PFSK-1 (cell line): ENCODE data around the gene OR52N5.

Experiments used
- FOXP2 ChIP-seq: optimal IDR thresholded peaks from 2 replicates; pipeline ENCODE3; 2011; ENCODE audit warnings: borderline replicate concordance, control low read depth, inconsistent platforms; ENCODE audit not compliant: insufficient read depth; ENCODE audit errors: extremely low read length, extremely low read depth
- POLR2AphosphoS5 ChIP-seq: IDR thresholded peaks from 2 replicates; pipeline ENCODE4 v1.6.1; 2012; ENCODE audit warnings: low read depth, mild to moderate bottlenecking, control low read depth, low read length, moderate library complexity
- SIN3A ChIP-seq: IDR thresholded peaks from 2 replicates; pipeline ENCODE4 v1.6.1; 2012; ENCODE audit warnings: mild to moderate bottlenecking, low read length, moderate library complexity, borderline replicate concordance; ENCODE audit not compliant: insufficient read depth
- TAF1 ChIP-seq: IDR thresholded peaks from 2 replicates; pipeline ENCODE4 v1.6.1; 2012; ENCODE audit warnings: low read length, control low read depth, borderline replicate concordance; ENCODE audit not compliant: insufficient read depth
- TF ChIP-seq, protein P1 (sequence below), 2 experiments: IDR thresholded peaks; 2 replicates each; pipeline versions ENCODE4 v1.6.1 to v1.8.0; 2011 to 2012; ENCODE audit warnings: low read depth in 2 of 2, low read length in 2 of 2, control low read depth in 1 of 2, inconsistent platforms in 1 of 2, mild to moderate bottlenecking in 1 of 2, moderate library complexity in 1 of 2; ENCODE audit not compliant: insufficient read depth in 1 of 2

DNA sequence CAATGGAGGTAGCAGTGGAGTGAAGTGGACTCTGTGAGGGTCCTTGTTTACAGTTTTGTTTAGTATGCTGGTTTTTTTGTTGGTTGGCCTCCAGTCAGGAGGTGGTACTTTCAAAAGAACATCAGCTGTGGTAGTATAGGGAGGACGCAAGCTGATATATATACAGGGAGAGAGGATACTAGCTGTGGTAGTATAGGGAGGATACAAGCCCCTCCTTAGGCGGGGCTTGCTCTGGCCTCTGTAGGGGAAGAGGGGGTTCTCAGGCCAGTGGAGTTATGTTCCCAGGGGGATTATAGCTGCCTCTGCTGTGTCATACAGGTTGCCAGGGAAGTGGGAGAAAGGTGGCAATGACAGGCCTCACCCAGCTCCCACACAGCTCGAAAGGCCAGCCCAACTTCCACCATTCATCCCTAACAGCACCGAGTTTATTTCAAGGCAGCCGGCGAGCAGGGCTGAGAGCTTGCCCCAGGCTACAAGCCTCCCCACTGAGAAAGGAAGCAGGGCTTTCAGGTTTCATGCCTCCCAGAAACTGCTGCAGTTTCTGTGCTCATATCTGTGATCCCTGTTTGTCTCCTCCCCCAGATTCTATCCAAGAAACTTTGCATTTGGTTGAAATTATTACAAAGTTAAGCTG is 48.2 kb upstream of the OR52N5 start:
- no peak for TF ChIP-seq POLR2AphosphoS5
- TF ChIP-seq SIN3A: no peak
- TF ChIP-seq, protein P1, sequence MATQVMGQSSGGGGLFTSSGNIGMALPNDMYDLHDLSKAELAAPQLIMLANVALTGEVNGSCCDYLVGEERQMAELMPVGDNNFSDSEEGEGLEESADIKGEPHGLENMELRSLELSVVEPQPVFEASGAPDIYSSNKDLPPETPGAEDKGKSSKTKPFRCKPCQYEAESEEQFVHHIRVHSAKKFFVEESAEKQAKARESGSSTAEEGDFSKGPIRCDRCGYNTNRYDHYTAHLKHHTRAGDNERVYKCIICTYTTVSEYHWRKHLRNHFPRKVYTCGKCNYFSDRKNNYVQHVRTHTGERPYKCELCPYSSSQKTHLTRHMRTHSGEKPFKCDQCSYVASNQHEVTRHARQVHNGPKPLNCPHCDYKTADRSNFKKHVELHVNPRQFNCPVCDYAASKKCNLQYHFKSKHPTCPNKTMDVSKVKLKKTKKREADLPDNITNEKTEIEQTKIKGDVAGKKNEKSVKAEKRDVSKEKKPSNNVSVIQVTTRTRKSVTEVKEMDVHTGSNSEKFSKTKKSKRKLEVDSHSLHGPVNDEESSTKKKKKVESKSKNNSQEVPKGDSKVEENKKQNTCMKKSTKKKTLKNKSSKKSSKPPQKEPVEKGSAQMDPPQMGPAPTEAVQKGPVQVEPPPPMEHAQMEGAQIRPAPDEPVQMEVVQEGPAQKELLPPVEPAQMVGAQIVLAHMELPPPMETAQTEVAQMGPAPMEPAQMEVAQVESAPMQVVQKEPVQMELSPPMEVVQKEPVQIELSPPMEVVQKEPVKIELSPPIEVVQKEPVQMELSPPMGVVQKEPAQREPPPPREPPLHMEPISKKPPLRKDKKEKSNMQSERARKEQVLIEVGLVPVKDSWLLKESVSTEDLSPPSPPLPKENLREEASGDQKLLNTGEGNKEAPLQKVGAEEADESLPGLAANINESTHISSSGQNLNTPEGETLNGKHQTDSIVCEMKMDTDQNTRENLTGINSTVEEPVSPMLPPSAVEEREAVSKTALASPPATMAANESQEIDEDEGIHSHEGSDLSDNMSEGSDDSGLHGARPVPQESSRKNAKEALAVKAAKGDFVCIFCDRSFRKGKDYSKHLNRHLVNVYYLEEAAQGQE (IDR thresholded peaks at IDR 0.05; ENCODE audit: insufficient read depth in 1 of 2, low read depth in 2 of 2, low read length in 2 of 2): no peak
- no peak for TF ChIP-seq TAF1
- no peak for TF ChIP-seq FOXP2
